GM23338 (cell line): ENCODE results near the gene CAMTA1. TPM values are rescaled to one million over a fixed set of nuclear protein-coding genes. Genes with fewer than 3 reads are reported as not detected.

Experiments used
- ATAC-seq: fragments of 200-7000 bp; cut with Tn5 transposase; 3 replicates; pipeline ENCODE4 v1.9.1; 2020
- DNase-seq: peaks from one replicate; pipeline ENCODE4 v3.0.0-alpha.2; 2015; ENCODE audit warnings: low spot score
- H2AFZ ChIP-seq: fragments of 200-600 bp; sonication (generic); 2 replicates; pipeline ENCODE4 v1.8.0; 2016; ENCODE audit warnings: antibody characterized with exemption, mild to moderate bottlenecking, moderate library complexity
- H3F3A ChIP-seq: fragments of 200-600 bp; sonication (generic); replicated peaks from 2 replicates; pipeline ENCODE4 v1.8.0; 2017; ENCODE audit warnings: antibody characterized with exemption, mixed run types, low read depth
- H3K27ac ChIP-seq: fragments of 200-600 bp; sonication (generic); 2 replicates; pipeline ENCODE4 v1.6.1; 2016; ENCODE audit warnings: low read depth
- H3K27me3 ChIP-seq: fragments of 200-600 bp; sonication (generic); 2 replicates; pipeline ENCODE4 v1.8.0; 2016; ENCODE audit warnings: mild to moderate bottlenecking, mixed run types, moderate library complexity; ENCODE audit not compliant: insufficient read depth
- H3K36me3 ChIP-seq: fragments of 200-600 bp; sonication (generic); 2 replicates; pipeline ENCODE4 v1.8.0; 2016; ENCODE audit warnings: mild to moderate bottlenecking; ENCODE audit not compliant: insufficient read depth
- H3K4me1 ChIP-seq: fragments of 200-600 bp; sonication (generic); 2 replicates; pipeline ENCODE4 v1.8.0; 2016; ENCODE audit warnings: mild to moderate bottlenecking, moderate library complexity; ENCODE audit not compliant: insufficient read depth
- H3K4me2 ChIP-seq: fragments of 200-600 bp; sonication (generic); 2 replicates; pipeline ENCODE4 v1.7.1; 2017; ENCODE audit warnings: mixed run types
- H3K4me3 ChIP-seq: fragments of 200-600 bp; sonication (generic); 2 replicates; pipeline ENCODE4 v1.6.1; 2016; ENCODE audit warnings: mixed run types
- H3K79me2 ChIP-seq: fragments of 200-600 bp; sonication (generic); replicated peaks from 2 replicates; pipeline ENCODE4 v1.8.0; 2017; ENCODE audit warnings: mild to moderate bottlenecking; ENCODE audit not compliant: insufficient read depth
- H3K9me2 ChIP-seq: fragments of 200-600 bp; sonication (generic); 2 replicates; pipeline ENCODE4 v1.8.0; 2017; ENCODE audit not compliant: insufficient read depth
- H4K20me1 ChIP-seq: fragments of 200-600 bp; sonication (generic); replicated peaks from 2 replicates; pipeline ENCODE4 v1.8.0; 2017; ENCODE audit warnings: mild to moderate bottlenecking; ENCODE audit not compliant: insufficient read depth
- H3K27ac Mint-ChIP-seq: 2 replicates; pipeline ENCODE4 v1.8.0; 2020; ENCODE audit warnings: inconsistent platforms, mild to moderate bottlenecking, moderate library complexity, mixed read lengths
- H3K27me3 Mint-ChIP-seq: 3 replicates; pipeline ENCODE4 v1.8.0; 2022; ENCODE audit warnings: low read depth, mild to moderate bottlenecking, moderate library complexity, mixed read lengths, inconsistent platforms; ENCODE audit not compliant: insufficient read depth, poor library complexity
- H3K36me3 Mint-ChIP-seq: 3 replicates; pipeline ENCODE4 v1.8.0; 2021; ENCODE audit warnings: low read depth, mild to moderate bottlenecking, inconsistent platforms, moderate library complexity, mixed read lengths
- H3K4me1 Mint-ChIP-seq: 3 replicates; pipeline ENCODE4 v1.8.0; 2020; ENCODE audit warnings: mild to moderate bottlenecking, inconsistent platforms, mixed read lengths
- H3K4me3 Mint-ChIP-seq: 3 replicates; pipeline ENCODE4 v1.8.0; 2021; ENCODE audit warnings: moderate library complexity, mild to moderate bottlenecking, inconsistent platforms, mixed read lengths
- H3K9me3 Mint-ChIP-seq: 3 replicates; pipeline ENCODE4 v1.8.0; 2020; ENCODE audit warnings: moderate library complexity, mild to moderate bottlenecking, inconsistent platforms, mixed read lengths
- CREB1 ChIP-seq: fragments of 250-450 bp; sonication (Bioruptor Pico); IDR thresholded peaks from 2 replicates; pipeline ENCODE4 v1.5.0; 2020; ENCODE audit warnings: low read depth, mild to moderate bottlenecking, moderate library complexity
- EZH2 ChIP-seq: fragments of 200-600 bp; sonication (generic); IDR thresholded peaks from one replicate; pipeline ENCODE4 v1.8.0; 2017; ENCODE audit warnings: antibody characterized with exemption, mild to moderate bottlenecking, low read depth; ENCODE audit not compliant: unreplicated experiment
- EZH2phosphoT487 ChIP-seq: fragments of 200-600 bp; sonication (generic); IDR thresholded peaks from one replicate; pipeline ENCODE4 v1.8.1; 2018; ENCODE audit warnings: antibody characterized with exemption; ENCODE audit not compliant: unreplicated experiment
- JUNB ChIP-seq: IDR thresholded peaks from one replicate; pipeline ENCODE4 v1.6.1; 2016; ENCODE audit warnings: antibody characterized with exemption; ENCODE audit not compliant: unreplicated experiment
- POLR2AphosphoS5 ChIP-seq: IDR thresholded peaks from 2 replicates; pipeline ENCODE4 v1.6.1; 2016; ENCODE audit warnings: antibody characterized with exemption, low read depth
- STAT1 ChIP-seq: IDR thresholded peaks from one replicate; pipeline ENCODE4 v1.6.1; 2016; ENCODE audit warnings: antibody characterized with exemption; ENCODE audit not compliant: unreplicated experiment
- ZNF331 ChIP-seq: fragments of 250-450 bp; sonication (Bioruptor Pico); IDR thresholded peaks from 2 replicates; pipeline ENCODE4 v1.5.0; 2020; ENCODE audit warnings: low read depth, mild to moderate bottlenecking, moderate library complexity
- ZNF462 ChIP-seq: fragments of 250-450 bp; sonication (Bioruptor Pico); IDR thresholded peaks from 2 replicates; pipeline ENCODE4 v1.5.0; 2020; ENCODE audit warnings: mild to moderate bottlenecking, moderate library complexity
- polyA plus RNA-seq: library from polyadenylated mRNA; unstranded; fragments of >200 nt; fragmentation: Nextera tagmentation; extraction: Ambion mirVana; gene quantifications from 2 replicates; pipeline ENCODE4 v1.2.1, GENCODE V29; 2016
- total RNA-seq: library from RNA; depleted of rRNA; stranded (reverse); fragments of >200 nt; shearing (Covaris generic); gene quantifications from 2 replicates; pipeline ENCODE4 v1.2.3, GENCODE V29; 2014
- TF ChIP-seq, protein P1 (sequence below): IDR thresholded peaks from 2 replicates; pipeline ENCODE4 v1.6.1; 2016; ENCODE audit warnings: antibody characterized with exemption
- TF ChIP-seq, protein P2 (sequence below): IDR thresholded peaks from one replicate; pipeline ENCODE4 v1.6.1; 2018; ENCODE audit warnings: antibody characterized with exemption; ENCODE audit not compliant: unreplicated experiment

Gene CAMTA1
- total and polyA plus RNA-seq, 2 experiments from 2014 or later = 115 to 519 TPM

GRCh38 chr1:7680955-7681268 lies 895.7 kb downstream of the CAMTA1 start:
- H3K4me2 ChIP-seq = peak overlapping the region; percentile 87
- DNase-seq (peak; percentile 57), ATAC-seq (peak; percentile 47)
- no peaks in the 10 kb centered on the region for H3K36me3 ChIP-seq
- peaks cover 2% of the 10 kb centered on the region; the same call in 2 of the 3 replicates for H3K4me1 Mint-ChIP-seq
- no peaks in the 10 kb centered on the region for H4K20me1 ChIP-seq
- H3K27me3 Mint-ChIP-seq = peaks cover 28% of the 10 kb centered on the region
- H3K79me2 ChIP-seq = no peaks in the 10 kb centered on the region
- H3K4me1 ChIP-seq = no peaks in the 10 kb centered on the region; the same call in 1 of the 2 replicates
- no peaks in the 10 kb centered on the region for H3K9me3 Mint-ChIP-seq
- peaks cover 25% of the 10 kb centered on the region for H3K27me3 ChIP-seq
- H3K27ac ChIP-seq = no peak overlapping the region
- H3K36me3 Mint-ChIP-seq = no peaks in the 10 kb centered on the region
- H3K9me2 ChIP-seq = no peaks in the 10 kb centered on the region
- peak overlapping the region; percentile 72 for H3K4me3 Mint-ChIP-seq
- H3K4me3 ChIP-seq = peak overlapping the region; percentile 66
- no peak overlapping the region for H3K27ac Mint-ChIP-seq
- peak overlapping the region; percentile 95; the same call in 1 of the 2 replicates for H2AFZ ChIP-seq
- H3F3A ChIP-seq = 0 out of 2 replicates have a peak, but pooled peaks cover 5% of the 10 kb centered on the region
- TF ChIP-seq STAT1 (no peak), JUNB (no peak), EZH2 (no peak), POLR2AphosphoS5 (peak; percentile 27; the same call in 1 of the 2 replicates)
- TF ChIP-seq, protein P1, sequence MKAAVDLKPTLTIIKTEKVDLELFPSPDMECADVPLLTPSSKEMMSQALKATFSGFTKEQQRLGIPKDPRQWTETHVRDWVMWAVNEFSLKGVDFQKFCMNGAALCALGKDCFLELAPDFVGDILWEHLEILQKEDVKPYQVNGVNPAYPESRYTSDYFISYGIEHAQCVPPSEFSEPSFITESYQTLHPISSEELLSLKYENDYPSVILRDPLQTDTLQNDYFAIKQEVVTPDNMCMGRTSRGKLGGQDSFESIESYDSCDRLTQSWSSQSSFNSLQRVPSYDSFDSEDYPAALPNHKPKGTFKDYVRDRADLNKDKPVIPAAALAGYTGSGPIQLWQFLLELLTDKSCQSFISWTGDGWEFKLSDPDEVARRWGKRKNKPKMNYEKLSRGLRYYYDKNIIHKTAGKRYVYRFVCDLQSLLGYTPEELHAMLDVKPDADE = no peak

GRCh38 chr1:7681401-7681800 lies 896.1 kb downstream of the CAMTA1 start:
- H3K4me1 ChIP-seq = no peaks in the 10 kb centered on the region; the same call in 1 of the 2 replicates
- Mint-ChIP-seq H3K27ac (no peak overlapping the region), H3K36me3 (no peaks in the 10 kb centered on the region), H3K27me3 (peaks cover 28% of the 10 kb centered on the region), H3K9me3 (no peaks in the 10 kb centered on the region), H3K4me1 (peaks cover 5% of the 10 kb centered on the region), H3K4me3 (peak overlapping the region; percentile 72; the same call in 2 of the 3 replicates)
- no peak overlapping the region for H3K27ac ChIP-seq
- peak overlapping the region; percentile 95; the same call in 1 of the 2 replicates for H2AFZ ChIP-seq
- no peaks in the 10 kb centered on the region for H4K20me1 ChIP-seq
- no peak overlapping the region for H3K4me2 ChIP-seq
- H3K79me2 ChIP-seq = no peaks in the 10 kb centered on the region
- 0 out of 2 replicates have a peak, but pooled peaks cover 5% of the 10 kb centered on the region for H3F3A ChIP-seq
- no peak for ATAC-seq
- peaks cover 25% of the 10 kb centered on the region for H3K27me3 ChIP-seq
- no peaks in the 10 kb centered on the region for H3K36me3 ChIP-seq
- H3K9me2 ChIP-seq = no peaks in the 10 kb centered on the region
- H3K4me3 ChIP-seq = no peak overlapping the region
- DNase-seq = no peak
- no peak for TF ChIP-seq EZH2phosphoT487
- TF ChIP-seq POLR2AphosphoS5 = no peak
- TF ChIP-seq JUNB = no peak
- TF ChIP-seq CREB1 (CRISPR knock-in tag) = no peak
- no peak for TF ChIP-seq ZNF462
- TF ChIP-seq EZH2 = no peak
- TF ChIP-seq, protein P2, sequence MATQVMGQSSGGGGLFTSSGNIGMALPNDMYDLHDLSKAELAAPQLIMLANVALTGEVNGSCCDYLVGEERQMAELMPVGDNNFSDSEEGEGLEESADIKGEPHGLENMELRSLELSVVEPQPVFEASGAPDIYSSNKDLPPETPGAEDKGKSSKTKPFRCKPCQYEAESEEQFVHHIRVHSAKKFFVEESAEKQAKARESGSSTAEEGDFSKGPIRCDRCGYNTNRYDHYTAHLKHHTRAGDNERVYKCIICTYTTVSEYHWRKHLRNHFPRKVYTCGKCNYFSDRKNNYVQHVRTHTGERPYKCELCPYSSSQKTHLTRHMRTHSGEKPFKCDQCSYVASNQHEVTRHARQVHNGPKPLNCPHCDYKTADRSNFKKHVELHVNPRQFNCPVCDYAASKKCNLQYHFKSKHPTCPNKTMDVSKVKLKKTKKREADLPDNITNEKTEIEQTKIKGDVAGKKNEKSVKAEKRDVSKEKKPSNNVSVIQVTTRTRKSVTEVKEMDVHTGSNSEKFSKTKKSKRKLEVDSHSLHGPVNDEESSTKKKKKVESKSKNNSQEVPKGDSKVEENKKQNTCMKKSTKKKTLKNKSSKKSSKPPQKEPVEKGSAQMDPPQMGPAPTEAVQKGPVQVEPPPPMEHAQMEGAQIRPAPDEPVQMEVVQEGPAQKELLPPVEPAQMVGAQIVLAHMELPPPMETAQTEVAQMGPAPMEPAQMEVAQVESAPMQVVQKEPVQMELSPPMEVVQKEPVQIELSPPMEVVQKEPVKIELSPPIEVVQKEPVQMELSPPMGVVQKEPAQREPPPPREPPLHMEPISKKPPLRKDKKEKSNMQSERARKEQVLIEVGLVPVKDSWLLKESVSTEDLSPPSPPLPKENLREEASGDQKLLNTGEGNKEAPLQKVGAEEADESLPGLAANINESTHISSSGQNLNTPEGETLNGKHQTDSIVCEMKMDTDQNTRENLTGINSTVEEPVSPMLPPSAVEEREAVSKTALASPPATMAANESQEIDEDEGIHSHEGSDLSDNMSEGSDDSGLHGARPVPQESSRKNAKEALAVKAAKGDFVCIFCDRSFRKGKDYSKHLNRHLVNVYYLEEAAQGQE = no peak
- TF ChIP-seq ZNF331 (CRISPR knock-in tag) = no peak
- no peak for TF ChIP-seq STAT1
